ENCODE data around the gene MTHFD1L. TPM values are rescaled to one million over a fixed set of nuclear protein-coding genes. Genes with fewer than 3 reads are reported as not detected.

Gene MTHFD1L
- polyA plus RNA-seq, 3 donors = 0.25 to 1.3 (median 0.39) TPM

- Mint-ChIP-seq H3K27me3 (ENCODE audit: low read depth in 3 of 3) (peaks cover 0 to 2% (median 0%) of the 10 kb centered on the region in 3 donors), H3K36me3 (peaks cover 0 to 7% of the 10 kb centered on the region in 2 donors), H3K4me3 (no peak overlapping the region), H3K4me1 (no peaks in the 10 kb centered on the region), H3K27ac (no peak overlapping the region), H3K9me3 (peaks cover 0 to 5% (median 0%) of the 10 kb centered on the region in 7 donors)
- intact Hi-C loops (cut with micrococcal nuclease) = no loop called here
- Histone ChIP-seq H3K9me3 (replicated peaks in 1 of 2; ENCODE audit: control insufficient read depth in 1 of 2, insufficient read depth in 1 of 2, low read length in 2 of 2) (no peaks in the 10 kb centered on the region), H3K4me3 (replicated peaks in 1 of 3; ENCODE audit: low read depth in 2 of 3, low read length in 3 of 3) (no peak overlapping the region), H3K4me1 (ENCODE audit: control insufficient read depth in 1 of 2, insufficient read depth in 2 of 2, low read length in 2 of 2) (no peaks in the 10 kb centered on the region), H3K4me2 (replicated peaks; ENCODE audit: extremely low read depth, low read length, poor library complexity, severe bottlenecking) (no peak overlapping the region), H3K36me3 (replicated peaks in 1 of 2; ENCODE audit: control insufficient read depth in 1 of 2, insufficient read depth in 2 of 2, low read length in 2 of 2) (peaks cover 0 to 4% of the 10 kb centered on the region in 2 donors), H2AFZ (ENCODE audit: insufficient read depth, low read depth, low read length, poor library complexity, severe bottlenecking) (no peak overlapping the region), H3K27ac (ENCODE audit: low read depth in 1 of 2, low read length in 2 of 2) (no peak overlapping the region), H3K9ac (ENCODE audit: insufficient read depth, low read length, poor library complexity, severe bottlenecking) (no peak overlapping the region), H3K27me3 (ENCODE audit: control insufficient read depth in 2 of 2, insufficient read depth in 2 of 2, low read length in 2 of 2) (no peaks in the 10 kb centered on the region), H4K20me1 (ENCODE audit: insufficient read depth, low read length) (no peaks in the 10 kb centered on the region), H3K79me2 (ENCODE audit: insufficient read depth, low read length) (no peaks in the 10 kb centered on the region)
- no CpG with 5 or more reads among the region's 3 CpGs for WGBS (ENCODE audit: insufficient coverage)
- no peak for TF ChIP-seq CTCF (IDR thresholded peaks at IDR 0.05)
- no peak for DNase-seq
These were observed 14.8 kb downstream of the MTHFD1L start for GRCh38 chr6:150880336-150880735.

DNA sequence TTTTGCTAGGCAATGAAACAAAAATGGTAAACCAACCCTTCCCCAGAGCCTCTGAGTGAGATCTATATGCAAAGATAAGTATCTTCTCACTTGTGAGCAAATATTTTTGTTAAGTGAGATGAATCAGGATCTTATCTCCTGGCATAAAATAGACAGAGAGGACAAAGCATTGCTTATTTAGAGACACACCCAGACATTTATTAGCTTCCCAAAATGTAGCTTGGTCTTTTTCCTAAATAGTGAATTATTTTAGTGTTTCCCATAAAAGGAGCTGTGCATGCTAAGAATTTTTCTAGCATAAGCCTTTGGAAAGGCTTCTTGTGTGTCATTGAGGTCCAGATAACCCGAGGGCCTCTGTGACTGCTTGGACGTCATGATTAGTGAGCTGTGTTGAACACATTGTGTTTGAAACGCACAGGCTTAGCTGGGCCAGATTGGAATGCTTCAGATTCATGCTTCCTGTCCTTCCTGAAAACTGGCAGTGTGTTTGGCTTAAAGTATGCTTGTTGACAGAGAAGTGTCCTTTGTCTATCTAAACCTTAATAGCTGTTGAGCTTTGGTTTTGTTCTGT is 16.5 kb downstream of the MTHFD1L start:
- H3K79me2 ChIP-seq (ENCODE audit: insufficient read depth, low read length) = no peaks in the 10 kb centered on the region
- TF ChIP-seq CTCF (IDR thresholded peaks at IDR 0.05) = no peak
- no peaks in the 10 kb centered on the region for H3K27me3 ChIP-seq (ENCODE audit: control insufficient read depth in 2 of 2, insufficient read depth in 2 of 2, low read length in 2 of 2)
- H3K4me3 ChIP-seq (replicated peaks in 1 of 3; ENCODE audit: low read depth in 2 of 3, low read length in 3 of 3) = no peak overlapping the region
- no peak overlapping the region for H3K27ac Mint-ChIP-seq
- H3K4me1 ChIP-seq (ENCODE audit: control insufficient read depth in 1 of 2, insufficient read depth in 2 of 2, low read length in 2 of 2) = no peaks in the 10 kb centered on the region
- 94% methylated on average over 3 of the region's 3 CpGs for WGBS (ENCODE audit: insufficient coverage)
- no peak overlapping the region for H3K9ac ChIP-seq (ENCODE audit: insufficient read depth, low read length, poor library complexity, severe bottlenecking)
- H3K36me3 Mint-ChIP-seq = peaks cover 7 to 9% of the 10 kb centered on the region in 2 donors
- no peak overlapping the region for H3K27ac ChIP-seq (ENCODE audit: low read depth in 1 of 2, low read length in 2 of 2)
- peaks cover 0 to 5% (median 0%) of the 10 kb centered on the region in 7 donors for H3K9me3 Mint-ChIP-seq
- H3K9me3 ChIP-seq (replicated peaks in 1 of 2; ENCODE audit: control insufficient read depth in 1 of 2, insufficient read depth in 1 of 2, low read length in 2 of 2) = no peaks in the 10 kb centered on the region
- H3K4me1 Mint-ChIP-seq = no peaks in the 10 kb centered on the region
- DNase-seq = no peak
- no peaks in the 10 kb centered on the region for H4K20me1 ChIP-seq (ENCODE audit: insufficient read depth, low read length)
- no peak overlapping the region for H3K4me3 Mint-ChIP-seq
- no peak overlapping the region for H2AFZ ChIP-seq (ENCODE audit: insufficient read depth, low read depth, low read length, poor library complexity, severe bottlenecking)
- peaks cover 0 to 4% of the 10 kb centered on the region in 2 donors for H3K36me3 ChIP-seq (replicated peaks in 1 of 2; ENCODE audit: control insufficient read depth in 1 of 2, insufficient read depth in 2 of 2, low read length in 2 of 2)
- intact Hi-C loops (cut with micrococcal nuclease) = no loop called here
- peaks cover 0 to 2% (median 0%) of the 10 kb centered on the region in 3 donors for H3K27me3 Mint-ChIP-seq (ENCODE audit: low read depth in 3 of 3)
- H3K4me2 ChIP-seq (replicated peaks; ENCODE audit: extremely low read depth, low read length, poor library complexity, severe bottlenecking) = no peak overlapping the region

Data from CD14-positive monocyte (primary cell).